HEK293 (cell line): Measurements from ENCODE around the gene CPA2.

Experiments used
- CTCF ChIA-PET: fragments of 350-600 bp; formaldehyde crosslinking; extraction: SDS; loops from one replicate; lab custom pipeline; 2021; ENCODE audit warnings: antibody characterized with exemption; lab: Yijun Ruan, JAX
- POLR2A ChIA-PET: fragments of 300-600 bp; formaldehyde crosslinking; extraction: SDS; loops from one replicate; lab custom pipeline; 2020; ENCODE audit warnings: antibody characterized with exemption, inconsistent platforms; lab: Yijun Ruan, JAX
- H3K27ac ChIP-seq: fragments of 200-500 bp; sonication (Bioruptor generic); 2 replicates; pipeline ENCODE4 v1.5.1; 2014; ENCODE audit warnings: low read depth, low read length, control low read depth, inconsistent platforms; ENCODE audit errors: extremely low read depth
- H3K36me3 ChIP-seq, 2 experiments: fragments of 200-500 bp in 1 of 2; sonication (Bioruptor generic) in 1 of 2; 1 replicate in 1 of 2; 2 replicates in 1 of 2; pipeline ENCODE4 v1.5.1; 2014 to 2017; ENCODE audit warnings: inconsistent platforms in 2 of 2, low read length in 2 of 2; ENCODE audit not compliant: control insufficient read depth in 2 of 2, insufficient read depth in 1 of 2
- H3K4me1 ChIP-seq: fragments of 200-500 bp; sonication (Bioruptor generic); 2 replicates; pipeline ENCODE4 v1.5.1; 2014; ENCODE audit warnings: mild to moderate bottlenecking, low read length, inconsistent platforms; ENCODE audit not compliant: control insufficient read depth, insufficient read depth
- H3K4me3 ChIP-seq: 2 replicates; pipeline ENCODE4 v1.5.1; 2011; ENCODE audit warnings: low read depth, mild to moderate bottlenecking, control low read depth, low read length, moderate library complexity
- H3K9me3 ChIP-seq: fragments of 200-500 bp; sonication (Bioruptor generic); 2 replicates; pipeline ENCODE4 v1.5.1; 2014; ENCODE audit warnings: low read depth, low read length, inconsistent platforms; ENCODE audit not compliant: control insufficient read depth, insufficient read depth
- GFI1B ChIP-seq: fragments of 450-650 bp; formaldehyde crosslinking; IDR thresholded peaks from 2 replicates; pipeline ENCODE4 v1.5.1; 2016; ENCODE audit warnings: missing biosample characterization, missing genetic modification characterization
- KLF10 ChIP-seq: fragments of 450-650 bp; IDR thresholded peaks from 2 replicates; pipeline ENCODE4 v1.5.1; 2018; ENCODE audit warnings: missing biosample characterization, mild to moderate bottlenecking, missing genetic modification characterization
- MEIS1 ChIP-seq: sonication (generic); formaldehyde crosslinking; IDR thresholded peaks from 2 replicates; pipeline ENCODE4 v1.8.1; 2022; ENCODE audit warnings: missing genetic modification reagents, mild to moderate bottlenecking, borderline replicate concordance
- OSR2 ChIP-seq: fragments of 450-650 bp; formaldehyde crosslinking; IDR thresholded peaks from 2 replicates; pipeline ENCODE4 v1.5.1; 2016; ENCODE audit warnings: missing biosample characterization, missing genetic modification characterization
- ZBTB21 ChIP-seq: fragments of 450-650 bp; formaldehyde crosslinking; IDR thresholded peaks from 2 replicates; pipeline ENCODE4 v1.5.1; 2017; ENCODE audit warnings: missing biosample characterization, missing genetic modification characterization
- ZBTB44 ChIP-seq: fragments of 450-650 bp; IDR thresholded peaks from 2 replicates; pipeline ENCODE4 v1.5.1; 2018; ENCODE audit warnings: missing biosample characterization, mild to moderate bottlenecking, missing genetic modification characterization
- ZEB2 ChIP-seq: fragments of 450-650 bp; formaldehyde crosslinking; IDR thresholded peaks from 2 replicates; pipeline ENCODE4 v1.5.1; 2016; ENCODE audit warnings: missing biosample characterization, missing genetic modification characterization
- ZFP37 ChIP-seq: fragments of 450-650 bp; formaldehyde crosslinking; IDR thresholded peaks from 2 replicates; pipeline ENCODE4 v1.5.1; 2016; ENCODE audit warnings: missing biosample characterization, missing genetic modification characterization
- ZNF112 ChIP-seq: fragments of 450-650 bp; formaldehyde crosslinking; IDR thresholded peaks from 2 replicates; pipeline ENCODE4 v1.5.0; 2017; ENCODE audit warnings: missing biosample characterization, missing genetic modification characterization
- ZNF138 ChIP-seq: fragments of 450-650 bp; formaldehyde crosslinking; IDR thresholded peaks from 2 replicates; pipeline ENCODE4 v1.5.1; 2016; ENCODE audit warnings: missing biosample characterization, missing genetic modification characterization, borderline replicate concordance
- ZNF140 ChIP-seq: fragments of 450-650 bp; formaldehyde crosslinking; IDR thresholded peaks from 2 replicates; pipeline ENCODE4 v1.5.1; 2016; ENCODE audit warnings: missing biosample characterization, missing genetic modification characterization
- ZNF184 ChIP-seq: fragments of 450-650 bp; IDR thresholded peaks from 2 replicates; pipeline ENCODE4 v1.5.1; 2018; ENCODE audit warnings: missing biosample characterization, mild to moderate bottlenecking, missing genetic modification characterization
- ZNF23 ChIP-seq: fragments of 450-650 bp; formaldehyde crosslinking; IDR thresholded peaks from 2 replicates; pipeline ENCODE4 v1.5.1; 2016; ENCODE audit warnings: missing biosample characterization, missing genetic modification characterization, borderline replicate concordance
- ZNF302 ChIP-seq: fragments of 450-650 bp; formaldehyde crosslinking; IDR thresholded peaks from 2 replicates; pipeline ENCODE4 v1.5.1; 2016; ENCODE audit warnings: missing biosample characterization, missing genetic modification characterization, low read depth
- ZNF335 ChIP-seq: fragments of 450-650 bp; formaldehyde crosslinking; conservative IDR thresholded peaks from 2 replicates; pipeline ENCODE4 v1.5.1; 2016; ENCODE audit warnings: missing biosample characterization, missing genetic modification characterization
- ZNF341 ChIP-seq: fragments of 450-650 bp; formaldehyde crosslinking; IDR thresholded peaks from 2 replicates; pipeline ENCODE4; 2016; ENCODE audit warnings: low read depth, missing biosample characterization, missing genetic modification characterization
- ZNF391 ChIP-seq: fragments of 450-650 bp; formaldehyde crosslinking; IDR thresholded peaks from 2 replicates; pipeline ENCODE4 v1.5.1; 2016; ENCODE audit warnings: low read depth, missing biosample characterization, missing genetic modification characterization, borderline replicate concordance
- ZNF398 ChIP-seq: fragments of 450-650 bp; formaldehyde crosslinking; IDR thresholded peaks from 2 replicates; pipeline ENCODE4 v1.5.1; 2017; ENCODE audit warnings: missing biosample characterization, missing genetic modification characterization
- ZNF433 ChIP-seq: fragments of 450-650 bp; formaldehyde crosslinking; IDR thresholded peaks from 2 replicates; pipeline ENCODE4 v1.5.1; 2016; ENCODE audit warnings: missing biosample characterization, missing genetic modification characterization, low read depth
- ZNF473 ChIP-seq: fragments of 450-650 bp; formaldehyde crosslinking; IDR thresholded peaks from 2 replicates; pipeline ENCODE4 v1.5.1; 2017; ENCODE audit warnings: missing biosample characterization, missing genetic modification characterization
- ZNF521 ChIP-seq: fragments of 450-650 bp; formaldehyde crosslinking; IDR thresholded peaks from 2 replicates; pipeline ENCODE4 v1.5.1; 2017; ENCODE audit warnings: missing biosample characterization, mild to moderate bottlenecking, missing genetic modification characterization
- ZNF585B ChIP-seq: fragments of 450-650 bp; formaldehyde crosslinking; IDR thresholded peaks from 2 replicates; pipeline ENCODE4 v1.5.1; 2016; ENCODE audit warnings: missing biosample characterization, missing genetic modification characterization
- ZNF596 ChIP-seq: fragments of 450-650 bp; IDR thresholded peaks from 2 replicates; pipeline ENCODE4 v1.5.0; 2018; ENCODE audit warnings: missing biosample characterization, mild to moderate bottlenecking, missing genetic modification characterization, moderate library complexity
- ZNF639 ChIP-seq: fragments of 450-650 bp; formaldehyde crosslinking; IDR thresholded peaks from 2 replicates; pipeline ENCODE4 v1.5.1; 2016; ENCODE audit warnings: missing biosample characterization, missing genetic modification characterization
- ZNF664 ChIP-seq: fragments of 450-650 bp; formaldehyde crosslinking; IDR thresholded peaks from 2 replicates; pipeline ENCODE4 v1.5.1; 2016; ENCODE audit warnings: missing biosample characterization, missing genetic modification characterization
- ZNF776 ChIP-seq: fragments of 450-650 bp; formaldehyde crosslinking; IDR thresholded peaks from 2 replicates; pipeline ENCODE4 v1.5.0; 2017; ENCODE audit warnings: missing biosample characterization, missing genetic modification characterization, borderline replicate concordance
- ZNF791 ChIP-seq: fragments of 450-650 bp; formaldehyde crosslinking; IDR thresholded peaks from 2 replicates; pipeline ENCODE4 v1.5.1; 2016; ENCODE audit warnings: missing biosample characterization, missing genetic modification characterization
- TF ChIP-seq, protein P1 (sequence below): fragments of 450-650 bp; formaldehyde crosslinking; IDR thresholded peaks from 2 replicates; pipeline ENCODE4 v1.5.1; 2017; ENCODE audit warnings: missing biosample characterization, missing genetic modification characterization
- TF ChIP-seq, protein P2 (sequence below): fragments of 450-650 bp; formaldehyde crosslinking; IDR thresholded peaks from 2 replicates; pipeline ENCODE4 v1.5.1; 2016; ENCODE audit warnings: missing biosample characterization, missing genetic modification characterization

The CPA2 gene

DNA sequence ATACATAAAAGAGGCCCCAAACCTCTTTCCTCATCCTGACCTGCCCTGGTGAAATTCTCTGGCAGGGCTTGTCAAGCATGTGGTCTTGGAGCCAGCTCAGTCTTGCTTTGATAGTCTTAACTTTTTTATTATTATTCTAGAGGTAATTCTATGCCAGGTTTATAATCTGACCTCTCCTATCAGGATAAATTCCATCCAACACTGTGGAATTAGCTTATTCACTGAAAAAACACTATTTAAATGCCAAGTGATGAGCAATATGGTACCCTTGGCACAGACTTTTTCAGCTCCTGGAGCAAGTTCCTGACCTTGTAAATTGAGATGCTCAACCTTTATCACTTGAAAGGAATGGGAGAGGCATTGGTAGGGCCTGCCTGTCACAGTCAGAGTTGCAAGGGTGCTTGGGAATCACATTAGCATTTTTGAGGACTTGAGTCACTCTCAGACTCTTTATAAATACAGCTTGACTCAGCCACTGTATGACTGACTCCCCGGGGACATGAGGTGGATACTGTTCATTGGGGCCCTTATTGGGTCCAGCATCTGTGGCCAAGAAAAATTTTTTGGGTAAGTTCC is 26.1 kb downstream of the CPA2 start, which contains the start of gene CPA4 (continued):
- TF ChIP-seq ZNF23: no peak
- no peak for TF ChIP-seq ZNF391
- peak; percentile 23; the same call in 1 of the 2 replicates for TF ChIP-seq ZNF184 (tag by site-specific recombination)
- no peak for TF ChIP-seq ZBTB21 (tag by site-specific recombination)
- TF ChIP-seq ZNF341 (tag by site-specific recombination): no peak
- TF ChIP-seq, protein P1, sequence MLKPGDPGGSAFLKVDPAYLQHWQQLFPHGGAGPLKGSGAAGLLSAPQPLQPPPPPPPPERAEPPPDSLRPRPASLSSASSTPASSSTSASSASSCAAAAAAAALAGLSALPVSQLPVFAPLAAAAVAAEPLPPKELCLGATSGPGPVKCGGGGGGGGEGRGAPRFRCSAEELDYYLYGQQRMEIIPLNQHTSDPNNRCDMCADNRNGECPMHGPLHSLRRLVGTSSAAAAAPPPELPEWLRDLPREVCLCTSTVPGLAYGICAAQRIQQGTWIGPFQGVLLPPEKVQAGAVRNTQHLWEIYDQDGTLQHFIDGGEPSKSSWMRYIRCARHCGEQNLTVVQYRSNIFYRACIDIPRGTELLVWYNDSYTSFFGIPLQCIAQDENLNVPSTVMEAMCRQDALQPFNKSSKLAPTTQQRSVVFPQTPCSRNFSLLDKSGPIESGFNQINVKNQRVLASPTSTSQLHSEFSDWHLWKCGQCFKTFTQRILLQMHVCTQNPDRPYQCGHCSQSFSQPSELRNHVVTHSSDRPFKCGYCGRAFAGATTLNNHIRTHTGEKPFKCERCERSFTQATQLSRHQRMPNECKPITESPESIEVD (tag by site-specific recombination): no peak
- TF ChIP-seq ZNF302 (tag by site-specific recombination): no peak
- no peak for TF ChIP-seq MEIS1
- TF ChIP-seq ZNF639 (tag by site-specific recombination): peak; percentile 20; the same call in 1 of the 2 replicates
- no peak for TF ChIP-seq ZNF521 (tag by site-specific recombination)
- no peak for TF ChIP-seq GFI1B
- no peak for TF ChIP-seq ZFP37 (tag by site-specific recombination)
- no peak for TF ChIP-seq ZBTB44 (tag by site-specific recombination)

DNA sequence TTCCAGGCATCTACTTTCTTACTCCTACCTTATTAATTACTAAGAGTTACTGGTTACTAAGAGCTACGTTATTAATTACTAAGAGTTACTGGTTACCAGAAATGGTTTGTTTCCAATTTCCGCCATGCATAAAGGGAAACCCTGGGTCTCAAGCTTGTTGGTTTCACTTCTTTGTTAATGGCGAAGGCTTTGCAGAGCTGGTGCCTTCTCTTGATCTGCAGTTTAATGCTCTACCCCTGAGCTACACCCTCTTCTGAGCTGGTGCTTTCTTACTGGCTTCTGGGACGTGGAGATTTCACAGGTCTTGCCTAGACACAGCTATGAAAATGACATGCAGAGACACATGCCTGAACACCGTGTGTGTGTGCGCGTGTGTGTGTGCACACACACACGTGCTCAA is 26.9 kb downstream of the CPA2 start:
- Histone ChIP-seq H3K4me1 (no peaks in the 10 kb centered on the region), H3K4me3 (no peak overlapping the region), H3K36me3 (no peaks in the 10 kb centered on the region), H3K27ac (no peak overlapping the region), H3K9me3 (no peaks in the 10 kb centered on the region)
- ChIA-PET POLR2A (no interaction called here), CTCF (interaction anchor here (0.5 kb wide), 1 partner anchor 17 kb away, joined by 3 read pairs; no protein-coding TSS in a partner anchor)
- TF ChIP-seq ZNF112 (tag by site-specific recombination) (no peak), ZNF335 (tag by site-specific recombination) (no peak), ZEB2 (tag by site-specific recombination) (no peak), ZNF776 (no peak), ZNF473 (tag by site-specific recombination) (no peak), KLF10 (tag by site-specific recombination) (no peak), ZNF138 (tag by site-specific recombination) (no peak), ZNF433 (tag by site-specific recombination) (no peak)

GRCh38 chr7:130294314-130294713 is 27.7 kb downstream of the CPA2 start:
- Histone ChIP-seq H3K27ac (no peak overlapping the region), H3K36me3 (no peaks in the 10 kb centered on the region), H3K9me3 (no peaks in the 10 kb centered on the region), H3K4me3 (no peak overlapping the region), H3K4me1 (no peaks in the 10 kb centered on the region)
- POLR2A ChIA-PET: no interaction called here
- CTCF ChIA-PET: no interaction called here
- TF ChIP-seq ZNF140 (tag by site-specific recombination): no peak
- no peak for TF ChIP-seq ZNF664
- TF ChIP-seq ZNF791 (tag by site-specific recombination): no peak
- TF ChIP-seq ZNF596 (tag by site-specific recombination): no peak
- no peak for TF ChIP-seq ZNF398 (tag by site-specific recombination)
- TF ChIP-seq OSR2: no peak
- TF ChIP-seq, protein P2, sequence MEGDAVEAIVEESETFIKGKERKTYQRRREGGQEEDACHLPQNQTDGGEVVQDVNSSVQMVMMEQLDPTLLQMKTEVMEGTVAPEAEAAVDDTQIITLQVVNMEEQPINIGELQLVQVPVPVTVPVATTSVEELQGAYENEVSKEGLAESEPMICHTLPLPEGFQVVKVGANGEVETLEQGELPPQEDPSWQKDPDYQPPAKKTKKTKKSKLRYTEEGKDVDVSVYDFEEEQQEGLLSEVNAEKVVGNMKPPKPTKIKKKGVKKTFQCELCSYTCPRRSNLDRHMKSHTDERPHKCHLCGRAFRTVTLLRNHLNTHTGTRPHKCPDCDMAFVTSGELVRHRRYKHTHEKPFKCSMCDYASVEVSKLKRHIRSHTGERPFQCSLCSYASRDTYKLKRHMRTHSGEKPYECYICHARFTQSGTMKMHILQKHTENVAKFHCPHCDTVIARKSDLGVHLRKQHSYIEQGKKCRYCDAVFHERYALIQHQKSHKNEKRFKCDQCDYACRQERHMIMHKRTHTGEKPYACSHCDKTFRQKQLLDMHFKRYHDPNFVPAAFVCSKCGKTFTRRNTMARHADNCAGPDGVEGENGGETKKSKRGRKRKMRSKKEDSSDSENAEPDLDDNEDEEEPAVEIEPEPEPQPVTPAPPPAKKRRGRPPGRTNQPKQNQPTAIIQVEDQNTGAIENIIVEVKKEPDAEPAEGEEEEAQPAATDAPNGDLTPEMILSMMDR (tag by site-specific recombination): no peak
- TF ChIP-seq ZNF585B (tag by site-specific recombination): no peak
